Peyer's patch (tissue), 4 donors: ENCODE measurements around the gene HIPK1. TPM values are rescaled to one million over a fixed set of nuclear protein-coding genes. Genes with fewer than 3 reads are reported as not detected.

Experiments
- DNase-seq, 3 donors: peaks; one replicate each; pipeline ENCODE4 v3.0.0-alpha.2; 2017 to 2019
- H3K27ac ChIP-seq, 4 donors: fragments of 200-600 bp; sonication (generic); one replicate each; pipeline ENCODE4 v1.5.1; 2016 to 2019
- H3K27me3 ChIP-seq, 2 donors: fragments of 200-600 bp; sonication (generic); one replicate each; pipeline ENCODE4 v1.5.1; 2019
- H3K36me3 ChIP-seq, 3 donors: fragments of 200-600 bp; sonication (generic); one replicate each; pipeline ENCODE4 v1.5.1; 2016 to 2019
- H3K4me1 ChIP-seq, 4 donors: fragments of 200-600 bp; sonication (generic); one replicate each; pipeline ENCODE4 v1.5.1; 2016 to 2019
- H3K4me3 ChIP-seq, 4 donors: fragments of 200-600 bp; sonication (generic); 1 replicate in 3 of 4; 2 replicates in 1 of 4; pipeline ENCODE4 v1.5.1; 2016 to 2019; ENCODE audit warnings: mild to moderate bottlenecking in 1 of 4
- H3K9me3 ChIP-seq, 4 donors: fragments of 200-600 bp; sonication (generic); one replicate each; pipeline ENCODE4 v1.5.1; 2016 to 2019; ENCODE audit warnings: mild to moderate bottlenecking in 1 of 4
- CTCF ChIP-seq, 6 experiments: fragments of 450-650 bp in 4 of 6; fragments of 200-600 bp in 2 of 6; sonication (generic) in 1 of 6; IDR thresholded peaks; one replicate each; pipeline ENCODE4 v1.5.1; 2017 to 2019; ENCODE audit warnings: antibody characterized with exemption in 6 of 6, mild to moderate bottlenecking in 3 of 6, moderate library complexity in 1 of 6
- POLR2A ChIP-seq, 2 donors: fragments of 450-650 bp; IDR thresholded peaks; one replicate each; pipeline ENCODE4 v1.5.1; 2017; ENCODE audit warnings: antibody characterized with exemption in 2 of 2, mild to moderate bottlenecking in 2 of 2, moderate library complexity in 2 of 2
- total RNA-seq, 4 donors: library from RNA; depleted of rRNA; stranded (reverse); fragments of >200 nt; gene quantifications; one replicate each; pipeline ENCODE4 v1.1.0, GENCODE V29; 2016

The HIPK1 gene
- total RNA-seq, 4 donors from 2014 or later = 34.7 to 51.2 (median 42.1) TPM

GRCh38 chr1:113980110-113980509 lies 51.0 kb downstream of the HIPK1 start:
- TF ChIP-seq CTCF (IDR thresholded peaks at IDR 0.05) = no peak
- no peak for TF ChIP-seq POLR2A (IDR thresholded peaks at IDR 0.05)
- Histone ChIP-seq H3K27me3 (no peaks in the 10 kb centered on the region), H3K9me3 (no peaks in the 10 kb centered on the region), H3K4me3 (peak overlapping the region in 2 of 4 donors; percentile 16 to 33), H3K27ac (peak overlapping the region; percentile 25 to 74 (median 42)), H3K4me1 (peaks cover 0 to 35% (median 0%) of the 10 kb centered on the region in 4 donors), H3K36me3 (no peaks in the 10 kb centered on the region)
- DNase-seq = peak; percentile 31 to 58 (median 56)

GRCh38 chr1:113981962-113982931 lies 53.1 kb downstream of the HIPK1 start:
- H3K9me3 ChIP-seq = no peaks in the 10 kb centered on the region
- H3K27me3 ChIP-seq = no peaks in the 10 kb centered on the region
- H3K36me3 ChIP-seq = no peaks in the 10 kb centered on the region
- H3K27ac ChIP-seq = peak overlapping the region; percentile 27 to 74 (median 50)
- peak overlapping the region in 3 of 4 donors; percentile 7 to 26 (median 17) for H3K4me3 ChIP-seq
- DNase-seq = peak in 1 of 3 donors; percentile 65
- peaks cover 0 to 27% (median 0%) of the 10 kb centered on the region in 4 donors for H3K4me1 ChIP-seq
- no peak for TF ChIP-seq CTCF (IDR thresholded peaks at IDR 0.05)
- TF ChIP-seq POLR2A (IDR thresholded peaks at IDR 0.05) = no peak

GRCh38 chr1:113982949-113983348 lies 53.8 kb downstream of the HIPK1 start:
- Histone ChIP-seq H3K9me3 (no peaks in the 10 kb centered on the region), H3K27ac (peak overlapping the region; percentile 17 to 74 (median 50)), H3K36me3 (no peaks in the 10 kb centered on the region), H3K4me3 (peak overlapping the region in 2 of 4 donors; percentile 17 to 26), H3K4me1 (peaks cover 0 to 27% (median 0%) of the 10 kb centered on the region in 4 donors), H3K27me3 (no peaks in the 10 kb centered on the region)
- TF ChIP-seq POLR2A (IDR thresholded peaks at IDR 0.05) (no peak), CTCF (IDR thresholded peaks at IDR 0.05) (no peak)
- DNase-seq = no peak

- H3K27ac ChIP-seq = peak overlapping the region; percentile 17 to 74 (median 50)
- peaks cover 0 to 24% (median 0%) of the 10 kb centered on the region in 4 donors for H3K4me1 ChIP-seq
- TF ChIP-seq POLR2A (IDR thresholded peaks at IDR 0.05) (no peak), CTCF (IDR thresholded peaks at IDR 0.05) (no peak)
- no peak for DNase-seq
- peak overlapping the region in 1 of 4 donors; percentile 26 for H3K4me3 ChIP-seq
- no peaks in the 10 kb centered on the region for H3K9me3 ChIP-seq
- no peaks in the 10 kb centered on the region for H3K36me3 ChIP-seq
- no peaks in the 10 kb centered on the region for H3K27me3 ChIP-seq
Observed at GRCh38 chr1:113983391-113983790, 54.3 kb downstream of the HIPK1 start.

- Histone ChIP-seq H3K27ac (peak overlapping the region in 2 of 4 donors; percentile 51 to 74), H3K9me3 (no peaks in the 10 kb centered on the region), H3K4me3 (no peak overlapping the region), H3K4me1 (peaks cover 0 to 21% (median 0%) of the 10 kb centered on the region in 4 donors), H3K36me3 (no peaks in the 10 kb centered on the region), H3K27me3 (no peaks in the 10 kb centered on the region)
- DNase-seq = no peak
- no peak for TF ChIP-seq POLR2A (IDR thresholded peaks at IDR 0.05)
- no peak for TF ChIP-seq CTCF (IDR thresholded peaks at IDR 0.05)
Observed at GRCh38 chr1:113983826-113984225, 54.7 kb downstream of the HIPK1 start.
